Activated CD8-positive, alpha-beta T cell treated with anti-CD3 and anti-CD28 coated beads, Interleukin-2, amount 10 ng/mL, durations not matched to agents 7 days and 5 days (primary cell): ENCODE results near the gene OR6C65. TPM values are rescaled to one million over a fixed set of nuclear protein-coding genes. Genes with fewer than 3 reads are reported as not detected.
"Not testable (repeated sequence)": the region's sequence is repeated elsewhere in the genome, so short reads cannot be mapped to it uniquely, and the experiment has no call there.

Experiments used
- ATAC-seq: fragments of 150-1000 bp; cut with Tn5 transposase; one replicate; pipeline ENCODE4 v1.10.0; 2021; ENCODE audit warnings: moderate library complexity
- CTCF ChIA-PET: fragments of 350-600 bp; sonication (Branson Sonifier 250); formaldehyde crosslinking; loops from one replicate; lab custom pipeline; 2021; ENCODE audit warnings: antibody characterized with exemption; lab: Charles Lee
- POLR2A ChIA-PET: fragments of 350-600 bp; sonication (Branson Sonifier 250); formaldehyde crosslinking; loops from one replicate; lab custom pipeline; 2021; ENCODE audit warnings: antibody characterized with exemption; lab: Charles Lee
- DNase-seq: peaks from one replicate; pipeline ENCODE4 v3.0.0-alpha.2; 2020
- H3K27ac Mint-ChIP-seq: one replicate; pipeline ENCODE4 v1.8.0; 2021; ENCODE audit warnings: mild to moderate bottlenecking, mixed read lengths
- H3K27me3 Mint-ChIP-seq: one replicate; pipeline ENCODE4 v1.8.0; 2021; ENCODE audit warnings: low read depth, mixed read lengths
- H3K36me3 Mint-ChIP-seq: one replicate; pipeline ENCODE4 v1.8.0; 2021; ENCODE audit warnings: low read depth, mixed read lengths
- H3K4me1 Mint-ChIP-seq: one replicate; pipeline ENCODE4 v1.8.0; 2021; ENCODE audit warnings: low read depth, mixed read lengths
- H3K4me3 Mint-ChIP-seq: one replicate; pipeline ENCODE4 v1.8.0; 2021; ENCODE audit warnings: mild to moderate bottlenecking, mixed read lengths
- H3K9me3 Mint-ChIP-seq: one replicate; pipeline ENCODE4 v1.8.0; 2022; ENCODE audit warnings: mixed read lengths; ENCODE audit not compliant: insufficient read depth
- total RNA-seq, 2 experiments: library from RNA; stranded (reverse); gene quantifications; one replicate each; pipeline ENCODE4 v1.2.3, GENCODE V29; 2021

Gene OR6C65
- total RNA-seq, 2 experiments from 2014 or later, result not detected

DNA sequence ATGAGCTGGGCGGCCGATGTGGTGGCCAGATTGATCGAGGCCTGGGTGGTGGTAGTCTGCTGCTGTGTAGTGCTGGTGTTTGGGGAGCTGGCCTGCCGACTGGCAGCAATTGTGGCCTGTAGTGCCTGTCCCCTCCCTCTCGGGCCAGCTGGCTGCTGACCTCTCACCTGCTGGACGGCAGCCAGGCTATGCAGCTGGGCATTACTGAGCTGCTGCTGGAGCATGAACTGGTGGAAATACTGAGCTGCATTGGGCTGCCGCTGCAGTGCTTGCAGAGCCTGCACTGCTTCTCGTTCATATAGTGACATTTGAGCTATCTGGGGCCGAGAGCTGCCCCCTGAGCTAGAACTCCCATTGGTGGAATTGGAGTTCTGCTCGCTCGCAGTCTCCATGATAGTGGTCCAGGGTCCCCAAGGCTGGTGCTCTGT is 14.1 kb downstream of the OR6C65 start:
- H3K4me1 Mint-ChIP-seq, DNase-seq, ATAC-seq, CTCF ChIA-PET, H3K4me3 Mint-ChIP-seq, H3K27ac Mint-ChIP-seq, H3K36me3 Mint-ChIP-seq, H3K9me3 Mint-ChIP-seq, POLR2A ChIA-PET: not testable (repeated sequence)
- peaks cover 35% of the 10 kb centered on the region for H3K27me3 Mint-ChIP-seq

DNA sequence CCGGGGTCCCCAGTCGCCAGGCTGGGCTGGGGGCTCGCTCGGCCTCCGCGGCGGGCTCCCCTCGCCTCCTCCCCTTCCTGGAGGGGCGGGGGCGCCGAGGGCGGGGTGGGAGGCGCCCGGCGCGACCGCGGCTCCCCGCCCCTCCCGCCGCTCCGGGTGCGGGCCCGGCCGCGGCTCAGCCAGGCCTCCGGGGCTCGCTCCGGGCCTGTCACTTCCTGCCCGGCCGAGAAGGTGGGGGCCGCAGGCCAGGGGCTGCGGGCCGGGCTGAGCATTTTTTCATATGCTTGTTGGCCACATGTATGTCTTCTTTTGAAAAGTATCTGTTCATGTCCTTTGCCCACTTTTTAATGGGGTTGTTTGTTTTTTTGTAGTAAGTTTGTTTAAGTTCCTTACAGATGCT is 14.6 kb downstream of the OR6C65 start:
- H3K4me1 Mint-ChIP-seq, H3K4me3 Mint-ChIP-seq, H3K36me3 Mint-ChIP-seq, CTCF ChIA-PET, H3K27ac Mint-ChIP-seq, DNase-seq, POLR2A ChIA-PET, H3K9me3 Mint-ChIP-seq: not testable (repeated sequence)
- H3K27me3 Mint-ChIP-seq, result peaks cover 36% of the 10 kb centered on the region
- peak; percentile 83 for ATAC-seq

DNA sequence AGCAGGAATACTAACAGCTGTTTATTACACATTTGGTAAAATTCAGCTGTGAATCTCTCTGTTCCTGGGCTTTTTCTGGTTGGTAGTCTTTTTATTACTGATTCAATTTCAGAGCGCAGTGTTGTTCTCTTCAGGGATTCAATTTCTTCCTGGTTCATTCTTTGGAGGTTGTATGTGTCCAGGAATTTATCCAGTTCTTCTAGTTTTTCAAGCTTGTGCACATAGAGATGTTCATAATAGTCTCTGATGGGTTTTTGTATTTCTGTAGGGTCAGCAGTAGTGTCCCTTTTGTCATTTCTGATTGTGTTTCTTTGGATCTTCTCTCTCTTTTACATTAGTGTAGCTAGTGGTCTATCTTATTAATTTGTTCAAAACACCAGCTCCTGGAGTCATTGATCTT is 16.6 kb downstream of the OR6C65 start:
- ATAC-seq, result no peak
- Mint-ChIP-seq H3K9me3 (no peaks in the 10 kb centered on the region), H3K4me3 (no peak overlapping the region), H3K27ac (no peak overlapping the region), H3K4me1 (peaks cover 2% of the 10 kb centered on the region), H3K36me3 (no peaks in the 10 kb centered on the region), H3K27me3 (peaks cover 36% of the 10 kb centered on the region)
- DNase-seq, result no peak
- POLR2A ChIA-PET, result no interaction called here
- CTCF ChIA-PET, result no interaction called here

DNA sequence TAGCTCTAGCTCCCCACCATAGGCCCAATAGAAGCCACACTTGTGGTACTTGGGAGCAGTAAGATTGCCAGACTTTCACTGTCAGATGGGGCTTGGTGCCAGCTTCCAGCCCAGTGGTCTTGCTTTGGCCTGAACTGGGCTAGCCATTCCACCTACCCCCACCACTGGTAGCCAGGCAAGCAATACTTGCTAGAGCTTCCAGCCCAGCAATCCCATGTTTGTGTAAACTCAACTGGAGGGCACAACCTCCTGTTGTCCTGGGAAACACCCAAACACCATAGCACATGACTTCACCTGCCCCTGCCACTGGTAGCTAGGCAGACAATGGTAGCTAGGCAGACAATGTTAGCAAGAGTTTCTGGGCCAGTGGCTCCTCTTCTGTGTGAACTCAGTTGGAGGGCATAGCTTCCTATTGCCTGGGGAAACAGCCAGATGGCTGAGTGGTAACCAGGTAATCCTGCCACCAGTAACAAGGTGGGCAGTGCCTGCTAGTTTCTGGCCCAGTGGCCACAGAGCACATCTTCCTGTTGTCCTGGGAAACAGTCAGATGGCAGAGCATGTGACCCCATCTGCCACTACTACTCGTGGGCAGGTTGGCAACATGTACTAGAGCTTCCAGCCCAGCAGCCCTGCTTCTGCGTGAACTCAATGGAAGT is 20.1 kb downstream of the OR6C65 start:
- peaks cover 23% of the 10 kb centered on the region for H3K27me3 Mint-ChIP-seq
- no peak overlapping the region for H3K4me3 Mint-ChIP-seq
- ChIA-PET POLR2A (no interaction called here), CTCF (no interaction called here)
- H3K9me3 Mint-ChIP-seq, result no peaks in the 10 kb centered on the region
- no peaks in the 10 kb centered on the region for H3K36me3 Mint-ChIP-seq
- no peaks in the 10 kb centered on the region for H3K4me1 Mint-ChIP-seq
- no peak for DNase-seq
- ATAC-seq, result no peak
- no peak overlapping the region for H3K27ac Mint-ChIP-seq

DNA sequence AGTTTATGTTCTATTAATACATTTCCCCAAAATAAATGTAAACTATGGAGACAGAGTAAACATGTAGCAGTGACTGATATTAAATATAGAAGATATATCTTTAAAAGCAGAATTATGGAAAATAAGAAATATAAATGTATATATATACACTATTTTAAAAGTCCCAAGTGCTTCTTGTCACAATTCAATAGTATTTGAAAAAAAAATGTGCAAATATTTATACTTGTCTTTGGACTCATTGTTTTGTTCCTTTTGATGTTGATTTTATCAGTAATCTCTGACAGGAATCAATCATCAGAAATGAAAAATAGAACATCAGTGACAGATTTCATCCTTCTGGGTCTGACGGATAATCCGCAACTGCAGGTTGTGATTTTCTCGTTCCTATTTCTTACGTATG is 25.6 kb downstream of the OR6C65 start, which contains the start of gene OR6C76:
Gene OR6C76 (plus strand): TSS at position 301 of the 400 bp plus-strand sequence. CDS start 0 bp downstream, at position 301.
- H3K27me3 Mint-ChIP-seq, result peaks cover 10% of the 10 kb centered on the region
- no peak within 1 kb of the TSS for H3K4me3 Mint-ChIP-seq
- no peaks in the 10 kb centered on the region for H3K36me3 Mint-ChIP-seq
- H3K9me3 Mint-ChIP-seq, result no peaks in the 10 kb centered on the region
- ATAC-seq, result no peak
- no peak for DNase-seq
- no peak within 1 kb of the TSS for H3K27ac Mint-ChIP-seq
- no peaks in the 10 kb centered on the region for H3K4me1 Mint-ChIP-seq
- CTCF ChIA-PET, result no interaction called here
- POLR2A ChIA-PET, result no interaction called here

DNA sequence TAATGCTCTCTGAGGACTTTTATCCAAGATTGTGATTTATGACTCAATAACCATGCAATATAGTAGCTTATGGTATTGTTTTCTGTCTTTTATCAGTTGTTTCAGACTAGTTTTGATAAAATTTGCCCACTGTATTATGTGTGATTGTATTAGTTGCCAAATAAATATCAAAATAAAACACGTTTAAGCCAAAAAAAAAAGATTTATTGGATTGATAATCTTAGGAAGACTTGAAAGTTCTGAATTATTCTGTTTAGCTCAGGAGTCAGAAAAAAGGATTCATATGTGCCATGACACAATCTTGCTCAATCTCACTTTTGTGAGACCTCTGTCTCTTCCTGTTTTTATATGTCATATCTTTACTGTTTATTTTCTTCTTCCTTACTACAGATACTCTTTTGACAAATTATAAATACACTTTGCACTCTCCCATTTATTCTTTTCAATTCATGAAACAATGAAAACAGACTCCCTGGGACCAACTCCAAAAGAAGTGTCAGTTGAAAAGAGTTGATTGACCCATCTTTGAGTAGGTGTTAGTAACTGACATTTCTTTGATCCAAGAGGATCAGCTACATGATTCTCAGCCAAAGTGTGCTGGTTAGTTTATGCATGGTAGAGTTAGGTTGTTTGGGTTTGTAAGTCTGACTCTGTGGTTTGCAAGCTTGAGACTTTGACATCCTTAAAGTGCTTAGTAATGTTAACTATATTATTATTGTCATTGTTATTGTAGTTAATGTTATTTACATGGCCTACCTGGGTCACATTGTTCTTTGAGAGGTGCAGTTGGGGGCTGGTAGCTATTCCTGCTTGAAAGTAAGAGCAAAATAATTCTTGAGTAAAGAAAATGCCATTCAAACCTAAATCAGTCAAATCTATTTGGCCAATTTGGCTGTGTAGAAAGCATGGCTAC is 28.3 kb downstream of the OR6C65 start:
- DNase-seq (no peak), ATAC-seq (no peak)
- Mint-ChIP-seq H3K27me3 (peaks cover 14% of the 10 kb centered on the region), H3K4me3 (no peak overlapping the region), H3K9me3 (no peaks in the 10 kb centered on the region), H3K27ac (no peak overlapping the region), H3K36me3 (no peaks in the 10 kb centered on the region), H3K4me1 (no peaks in the 10 kb centered on the region)
- CTCF ChIA-PET, result no interaction called here
- POLR2A ChIA-PET, result interaction anchor here (0.6 kb wide), 1 partner anchor 51 kb away, joined by 3 read pairs; no protein-coding TSS in a partner anchor

DNA sequence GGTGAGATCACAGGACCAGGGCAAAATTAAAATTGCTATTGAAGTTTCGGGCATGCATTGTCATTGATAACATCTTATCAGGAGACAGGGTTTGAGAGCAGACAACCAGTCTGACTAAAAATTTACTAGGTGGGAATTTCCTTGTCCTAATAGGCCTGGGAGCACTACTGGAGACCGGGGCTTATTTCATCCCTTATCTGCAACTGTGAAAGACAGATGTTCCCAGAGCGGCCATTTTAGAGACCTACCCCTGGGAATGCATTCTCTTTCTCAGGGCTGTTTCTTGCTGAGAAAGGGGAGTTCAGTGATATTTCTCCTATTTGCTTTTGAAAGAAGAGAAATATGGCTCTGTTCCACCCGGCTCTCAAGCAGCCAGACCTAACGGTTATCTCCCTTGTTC is 40.9 kb downstream of the OR6C65 start:
- H3K4me1 Mint-ChIP-seq, ATAC-seq, H3K27me3 Mint-ChIP-seq, DNase-seq, H3K27ac Mint-ChIP-seq, H3K9me3 Mint-ChIP-seq, CTCF ChIA-PET, H3K36me3 Mint-ChIP-seq, H3K4me3 Mint-ChIP-seq, POLR2A ChIA-PET: not testable (repeated sequence)

DNA sequence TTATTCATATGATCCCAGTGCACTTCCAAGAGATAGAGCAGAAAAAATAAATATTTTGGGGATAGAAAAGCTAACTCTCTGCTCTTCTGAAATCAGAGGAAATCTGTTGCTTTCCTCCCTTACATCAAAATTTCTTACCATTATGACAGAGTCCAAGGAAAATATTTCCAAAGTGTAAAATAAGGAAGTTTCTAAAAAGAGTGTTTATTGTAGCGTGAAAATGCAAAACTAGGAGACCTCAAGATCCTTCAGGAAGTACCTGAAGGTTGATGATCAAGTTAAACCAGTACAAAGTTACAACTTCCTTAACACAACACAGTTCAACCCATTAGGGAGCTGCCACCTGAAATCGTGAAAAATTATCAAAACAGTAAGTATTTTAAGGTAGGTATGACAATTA is 43.4 kb downstream of the OR6C65 start, which contains the start of gene OR6C2:
Gene OR6C2 (plus strand): TSS at position 301 of the 400 bp plus-strand sequence. CDS start 8,138 bp downstream, outside the sequence.
- Mint-ChIP-seq H3K4me1 (no peaks in the 10 kb centered on the region), H3K9me3 (no peaks in the 10 kb centered on the region), H3K4me3 (no peak within 1 kb of the TSS), H3K27me3 (peaks cover 6% of the 10 kb centered on the region), H3K27ac (no peak within 1 kb of the TSS), H3K36me3 (no peaks in the 10 kb centered on the region)
- ATAC-seq (no peak), DNase-seq (no peak)
- POLR2A ChIA-PET, result no interaction called here
- CTCF ChIA-PET, result interaction anchor here (0.6 to 1.1 kb wide), 2 partner anchors 176 to 342 kb away, joined by 3 read pairs; no protein-coding TSS in a partner anchor

DNA sequence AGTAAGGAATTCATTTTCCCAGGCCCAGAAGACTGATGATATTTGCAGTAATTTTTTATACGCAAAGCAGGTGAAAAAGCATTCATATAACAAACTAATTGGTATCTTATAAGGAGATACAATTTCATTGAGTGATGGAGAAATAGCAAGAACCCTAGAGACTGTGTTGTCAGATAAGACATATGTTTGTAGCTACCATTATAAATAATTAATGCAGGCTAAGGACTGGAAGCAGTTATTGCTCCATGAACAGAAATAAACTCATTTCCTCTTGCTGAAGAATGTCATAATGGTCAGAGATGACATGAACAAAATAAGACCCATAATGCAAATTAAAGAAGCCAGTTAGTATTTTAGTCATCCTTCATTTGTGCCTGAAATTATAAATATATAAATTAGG is 45.0 kb downstream of the OR6C65 start:
- H3K27me3 Mint-ChIP-seq, result peaks cover 2% of the 10 kb centered on the region
- CTCF ChIA-PET, result no interaction called here
- H3K4me1 Mint-ChIP-seq, result no peaks in the 10 kb centered on the region
- H3K27ac Mint-ChIP-seq, result no peak overlapping the region
- no peak overlapping the region for H3K4me3 Mint-ChIP-seq
- no peaks in the 10 kb centered on the region for H3K9me3 Mint-ChIP-seq
- no peak for DNase-seq
- H3K36me3 Mint-ChIP-seq, result no peaks in the 10 kb centered on the region
- POLR2A ChIA-PET, result no interaction called here
- ATAC-seq, result no peak

DNA sequence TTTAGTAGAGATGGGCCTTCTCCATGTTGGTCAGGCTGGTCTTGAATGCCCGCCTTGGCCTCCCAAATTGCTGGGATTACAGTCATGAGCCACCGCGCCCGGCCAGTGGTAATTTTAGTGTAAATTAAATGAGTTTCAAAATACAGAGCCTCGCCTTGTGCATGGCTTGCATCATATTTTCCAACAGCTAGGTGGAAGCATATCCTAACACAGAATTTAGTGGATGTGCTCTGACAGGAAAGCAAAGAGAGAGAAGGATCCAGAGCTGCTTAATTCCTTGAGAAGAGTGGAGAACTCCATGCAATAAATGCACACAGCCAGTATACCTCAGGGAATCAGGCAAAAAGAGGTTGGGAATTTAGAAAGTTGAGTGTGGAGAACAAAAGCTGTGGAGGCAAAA is 46.0 kb downstream of the OR6C65 start:
- Mint-ChIP-seq H3K27ac (no peak overlapping the region), H3K9me3 (no peaks in the 10 kb centered on the region), H3K4me1 (no peaks in the 10 kb centered on the region), H3K4me3 (no peak overlapping the region), H3K36me3 (no peaks in the 10 kb centered on the region), H3K27me3 (peaks cover 2% of the 10 kb centered on the region)
- CTCF ChIA-PET, result no interaction called here
- POLR2A ChIA-PET, result no interaction called here
- DNase-seq (no peak), ATAC-seq (no peak)

DNA sequence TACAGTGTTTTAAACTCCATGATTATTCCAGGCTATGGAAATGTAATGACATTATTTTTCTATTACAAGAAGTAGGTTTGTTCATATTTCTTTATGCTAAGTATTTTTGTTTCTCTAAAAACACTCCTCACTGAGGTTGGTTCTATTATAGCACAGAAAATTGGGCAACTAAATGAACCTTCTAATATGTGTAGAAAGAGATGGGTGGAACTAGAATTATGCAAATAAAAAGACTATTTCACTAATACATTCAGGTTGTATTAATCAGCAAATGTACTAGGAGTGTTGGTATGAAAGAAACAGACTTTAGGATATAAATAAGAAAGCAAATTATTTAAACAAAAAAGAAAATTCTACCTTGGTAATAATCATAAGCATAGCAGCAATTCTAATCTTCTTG is 48.5 kb downstream of the OR6C65 start:
- Mint-ChIP-seq H3K27ac (no peak overlapping the region), H3K27me3 (peaks cover 4% of the 10 kb centered on the region), H3K4me1 (no peaks in the 10 kb centered on the region), H3K4me3 (no peak overlapping the region), H3K9me3 (no peaks in the 10 kb centered on the region), H3K36me3 (no peaks in the 10 kb centered on the region)
- ATAC-seq, result no peak
- no peak for DNase-seq
- POLR2A ChIA-PET, result no interaction called here
- CTCF ChIA-PET, result no interaction called here
